Measurements from ENCODE around the gene SMIM35.

Gene SMIM35

DNA sequence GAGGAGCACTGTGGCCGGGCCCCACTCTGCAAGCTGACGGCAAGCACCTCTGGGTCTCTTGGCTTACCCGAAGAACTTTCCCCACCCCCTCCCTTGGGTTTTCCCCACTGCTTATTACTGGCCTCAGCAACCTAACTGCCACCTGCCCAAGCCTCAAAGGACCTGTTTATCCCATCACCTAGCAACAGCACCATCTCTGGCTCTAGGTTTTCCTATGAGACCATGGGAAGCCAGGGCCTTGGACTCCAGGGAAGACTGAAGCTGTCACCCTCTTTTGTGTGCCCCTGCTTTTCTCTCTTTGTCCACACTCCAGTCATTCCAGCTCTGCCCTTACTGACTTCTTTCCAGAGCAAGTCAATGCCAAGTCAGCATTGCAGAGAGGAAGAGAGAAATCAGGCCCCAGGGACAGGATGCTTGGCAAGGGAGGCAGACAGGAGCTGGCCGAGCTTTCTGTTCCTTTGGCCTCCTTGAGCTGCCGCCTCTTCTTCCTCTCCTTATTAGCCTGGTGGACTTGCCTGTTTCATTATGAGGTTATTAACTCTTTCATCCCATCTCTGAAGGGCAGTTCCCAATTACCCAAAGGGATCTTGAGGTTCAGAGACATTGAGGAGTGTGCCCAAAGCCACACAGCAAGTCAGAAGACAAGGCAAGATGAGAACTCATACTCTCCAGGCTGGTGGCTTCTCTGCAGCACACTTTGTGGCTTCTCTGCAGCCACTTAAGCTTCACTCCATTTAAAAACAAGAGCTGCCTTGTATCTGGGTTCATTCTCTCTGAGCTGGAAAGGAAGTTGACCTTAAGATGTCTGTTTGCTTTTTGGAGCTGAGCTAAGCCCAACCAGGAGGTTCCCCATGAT is at the start of gene SMIM35:
SMIM35 (minus strand) TSS at position 51 of the 856 bp plus-strand sequence. CDS start 206 bp downstream, outside the sequence.
- no peak for DNase-seq

DNA sequence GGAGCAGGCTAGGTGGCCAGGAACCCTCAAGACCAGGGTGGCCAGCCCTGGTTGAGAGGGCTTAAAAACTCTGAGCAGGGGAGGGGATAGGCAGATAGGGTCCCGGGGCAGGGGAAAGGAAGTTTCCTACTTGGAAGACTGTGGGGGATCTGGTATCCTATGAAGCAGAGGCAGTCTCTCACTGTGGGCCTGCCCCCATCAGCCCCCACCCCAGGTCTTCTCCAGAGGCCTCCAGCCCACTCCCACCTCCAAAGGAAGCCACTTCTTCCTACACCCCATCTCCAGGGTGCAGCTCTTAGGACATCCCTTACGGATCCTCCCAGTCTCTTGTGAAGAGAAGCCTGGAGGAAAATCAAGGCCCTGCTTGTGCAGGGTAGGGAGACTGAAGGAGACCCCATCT is 49.6 kb upstream of the SMIM35 start:
- no peak for DNase-seq

DNA sequence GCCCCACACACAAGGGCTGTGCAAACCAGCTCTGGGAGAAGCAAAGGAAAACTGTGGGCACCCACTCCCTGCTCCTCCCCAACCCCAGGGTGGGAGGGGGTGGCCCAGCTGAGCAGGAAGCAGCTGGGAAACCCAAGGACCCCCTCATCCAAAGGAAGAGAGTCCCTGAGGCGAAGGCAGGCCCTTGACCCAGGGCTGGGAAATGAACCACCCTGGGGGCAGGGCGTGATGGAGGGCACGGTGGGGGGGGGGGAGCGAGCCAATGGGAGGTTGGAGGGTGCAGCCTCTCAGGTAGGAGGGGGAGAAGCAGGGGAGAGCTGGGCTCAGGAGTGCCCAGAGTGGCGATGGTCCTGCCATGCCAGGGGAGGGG is 49.0 kb upstream of the SMIM35 start:
- DNase-seq: no peak

DNA sequence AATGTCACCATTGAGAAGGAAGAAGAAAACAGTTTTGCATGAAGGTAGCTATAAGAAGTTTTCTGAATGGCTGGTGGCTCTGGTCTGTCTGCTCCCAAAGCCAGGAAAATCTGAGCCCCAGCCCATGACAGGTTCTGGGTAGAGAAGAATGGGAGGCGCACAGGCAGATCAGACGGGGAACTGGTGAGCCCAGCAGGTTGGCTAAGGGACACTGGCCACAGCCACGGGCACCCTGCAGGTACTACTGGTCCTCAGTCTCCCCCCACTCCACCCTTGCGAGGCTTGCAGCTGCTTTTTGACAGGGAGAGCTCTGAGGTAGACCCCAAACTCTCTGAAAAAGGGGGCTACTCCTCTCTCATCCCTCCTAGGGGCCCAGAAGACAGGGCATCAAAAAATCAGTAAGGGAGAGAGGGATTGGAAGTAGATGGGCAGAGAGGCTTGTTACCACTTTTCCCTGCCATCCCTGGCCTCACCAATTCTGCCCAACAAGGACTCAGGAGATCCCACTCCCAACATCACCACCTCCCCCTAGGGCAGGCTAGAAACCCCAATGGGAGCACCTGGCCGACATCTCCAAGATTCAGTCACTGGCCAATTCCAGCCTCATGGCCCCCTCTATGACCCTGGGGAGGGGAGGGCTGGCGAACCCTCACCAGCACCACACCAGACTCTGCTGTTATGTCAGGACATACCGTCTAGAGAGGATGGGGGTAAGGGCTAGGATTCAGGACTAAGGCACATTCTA is 48.5 kb upstream of the SMIM35 start:
- no peak for DNase-seq

DNA sequence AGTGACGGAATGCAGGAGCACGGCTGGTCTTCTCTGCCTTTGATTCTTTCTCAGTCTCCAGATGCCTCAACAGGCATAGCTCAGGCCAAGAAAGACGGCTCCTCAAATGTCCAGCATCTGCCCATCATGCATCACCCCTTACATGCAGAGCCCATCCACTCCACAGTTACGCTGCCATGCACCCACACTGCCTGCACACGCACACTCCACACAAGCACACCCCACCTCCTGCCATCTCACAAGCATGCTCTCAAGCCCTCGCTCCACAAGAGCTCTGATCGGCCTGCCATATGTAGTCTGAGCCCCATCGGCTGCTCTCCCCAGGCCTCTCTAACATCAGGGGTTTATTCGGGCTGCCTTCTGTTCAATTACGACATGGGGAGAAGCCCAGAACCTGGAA is 47.1 kb upstream of the SMIM35 start:
- DNase-seq: no peak

DNA sequence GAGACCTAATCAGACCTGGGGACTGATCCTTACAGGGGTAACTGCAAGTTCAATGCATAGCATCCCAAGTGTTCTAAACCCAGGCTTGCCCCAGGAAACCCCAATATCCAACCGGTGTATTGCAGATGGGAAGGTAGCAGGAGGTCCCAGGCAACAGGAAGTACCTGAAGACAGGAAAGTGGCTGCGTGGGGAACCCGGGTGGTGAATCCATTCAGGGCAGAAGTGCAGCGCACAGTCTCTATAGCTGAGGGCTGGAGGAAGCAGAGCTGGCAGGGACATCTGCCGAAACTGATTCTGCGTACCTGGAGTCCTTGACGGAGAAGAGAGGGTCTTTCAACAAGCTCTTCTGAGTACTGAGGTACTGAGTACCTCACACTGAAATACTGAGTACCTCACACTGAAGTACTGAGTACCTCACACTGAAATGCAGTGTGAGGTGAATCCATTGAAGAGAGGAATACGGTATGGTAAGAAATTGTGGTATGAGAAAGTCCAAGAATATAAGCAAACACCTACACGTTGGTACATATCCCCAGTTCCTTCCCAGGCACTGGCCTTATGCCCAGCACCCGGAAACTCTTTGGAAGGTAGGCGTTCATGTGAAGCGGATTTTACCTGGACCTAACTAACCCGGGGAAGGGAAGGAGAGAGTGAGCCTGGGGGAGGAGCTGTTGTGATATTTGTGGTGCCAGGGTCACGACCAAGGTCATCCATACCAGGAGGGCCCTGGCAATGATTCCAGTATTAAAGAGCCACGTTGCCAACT is 45.8 kb upstream of the SMIM35 start:
- DNase-seq: no peak

DNA sequence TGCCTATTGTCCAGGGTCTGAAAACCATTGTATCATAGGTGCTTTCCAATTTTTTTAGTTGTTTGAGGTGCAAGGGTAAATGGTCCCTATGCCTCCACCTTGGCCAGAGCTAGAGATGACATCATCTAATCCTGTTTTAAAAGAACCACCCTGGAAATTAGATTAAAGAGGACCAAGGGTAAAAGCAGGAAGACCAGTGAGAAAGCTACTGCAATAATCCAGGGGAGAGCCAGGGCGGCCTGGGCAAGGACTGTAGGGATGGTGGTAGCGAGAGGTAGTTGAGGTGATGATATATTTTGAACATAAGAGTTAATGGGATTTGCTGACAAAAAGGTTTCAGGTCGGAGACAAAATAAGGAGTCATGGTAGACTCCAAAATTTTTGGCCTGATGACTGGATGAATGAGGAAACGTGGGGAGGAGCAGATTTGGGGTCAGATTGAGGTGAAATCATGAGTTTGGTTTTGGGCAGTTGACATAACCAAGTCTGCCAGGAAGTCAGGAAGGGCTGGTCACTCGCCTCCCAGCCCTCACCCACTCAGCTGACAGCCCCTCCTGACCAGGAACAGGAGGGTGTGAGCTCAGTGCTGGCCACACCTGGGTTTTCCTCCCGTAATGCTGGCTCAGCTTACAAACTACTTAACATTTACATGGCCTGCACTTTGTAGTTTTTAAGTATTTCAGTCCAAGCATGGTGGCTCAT is 42.9 kb upstream of the SMIM35 start:
- DNase-seq: no peak

DNA sequence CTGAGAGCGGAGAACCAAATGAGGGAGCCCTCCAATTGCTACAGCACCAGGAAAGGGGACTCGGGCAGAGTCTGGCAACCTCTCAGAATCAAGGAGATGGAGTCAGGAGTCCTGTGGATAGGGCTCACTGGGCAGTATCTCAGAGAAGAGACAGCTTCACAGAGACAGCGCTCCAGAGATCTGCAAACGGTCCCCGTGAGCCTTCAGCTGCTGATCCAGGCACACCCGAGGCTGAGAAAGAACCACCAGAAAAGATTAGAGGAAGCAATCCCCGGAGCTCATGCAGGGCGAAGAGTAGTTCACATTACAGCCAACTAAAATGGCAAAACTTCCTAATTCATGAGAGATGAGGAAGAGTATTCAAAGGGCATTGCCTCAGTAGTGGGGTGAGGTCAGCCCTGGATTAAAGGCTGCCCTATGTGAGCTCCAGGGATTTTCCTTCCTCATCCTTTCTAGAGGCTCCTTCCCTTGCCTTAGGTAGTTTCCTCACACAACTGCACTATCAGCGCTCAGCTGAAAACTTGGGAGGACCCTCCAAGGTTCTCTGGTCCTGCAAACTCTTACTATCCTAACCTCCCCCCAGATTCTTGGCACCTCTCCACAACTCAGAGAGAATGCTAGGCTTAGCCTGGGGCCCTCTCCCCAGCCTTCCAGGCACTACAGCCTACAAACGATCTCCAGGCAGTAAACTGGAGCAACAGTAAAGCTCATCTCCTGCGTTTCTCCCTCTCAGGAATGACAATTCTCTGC is 42.1 kb upstream of the SMIM35 start:
- no peak for DNase-seq

DNA sequence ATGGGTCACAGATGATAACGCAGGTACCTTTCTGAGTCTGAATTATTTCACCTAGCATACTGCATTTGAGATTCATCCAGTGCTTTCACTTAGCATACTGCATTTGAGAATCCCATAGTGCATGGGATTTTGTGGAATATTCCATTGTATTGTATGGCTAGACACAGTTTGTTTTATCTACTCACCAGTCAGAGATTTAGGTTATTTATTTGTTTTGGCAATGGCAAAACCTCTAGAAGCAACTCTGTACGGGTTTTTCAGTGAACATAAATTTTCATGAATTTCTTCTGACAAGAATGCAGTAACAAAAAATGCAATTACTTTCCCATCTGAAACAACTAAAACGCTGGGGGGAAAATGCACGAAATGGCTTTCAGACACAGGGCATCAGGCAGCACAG is 41.5 kb upstream of the SMIM35 start:
- DNase-seq: no peak

DNA sequence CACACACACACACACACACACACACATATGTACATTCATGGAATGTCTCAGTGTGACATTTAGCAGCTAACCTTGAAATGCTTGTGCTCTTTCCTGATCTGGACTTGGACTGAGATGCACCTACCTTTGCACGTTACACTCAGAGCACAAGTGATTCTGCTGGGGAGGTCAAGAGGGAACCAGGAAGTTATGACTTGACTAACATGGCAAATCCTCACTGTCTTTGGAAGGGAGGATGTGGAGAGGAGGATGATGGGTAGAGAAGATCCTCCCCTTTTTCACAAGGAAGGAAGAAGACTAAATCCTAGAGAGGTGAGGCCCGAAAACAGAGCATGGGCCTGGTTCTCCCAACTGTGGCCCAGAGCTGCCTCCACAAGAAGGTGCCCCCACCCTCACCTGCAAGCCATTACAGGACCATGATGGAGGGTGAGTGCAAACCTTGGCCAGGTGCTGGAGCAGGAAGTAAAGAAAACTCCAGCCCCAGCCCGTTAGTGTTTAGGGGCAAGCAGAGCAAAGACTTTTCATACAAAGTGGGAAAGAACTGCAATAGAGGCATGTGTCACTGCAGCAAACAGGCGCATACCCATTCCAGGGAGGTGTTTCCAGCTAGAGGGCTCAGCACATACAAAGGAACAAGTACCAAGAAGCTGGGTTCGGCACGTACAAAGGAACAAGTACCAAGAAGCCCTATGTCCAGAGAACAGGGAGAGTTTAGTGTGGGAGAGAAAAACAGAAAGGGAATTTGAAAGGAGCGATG is 39.5 kb upstream of the SMIM35 start:
- no peak for DNase-seq

DNA sequence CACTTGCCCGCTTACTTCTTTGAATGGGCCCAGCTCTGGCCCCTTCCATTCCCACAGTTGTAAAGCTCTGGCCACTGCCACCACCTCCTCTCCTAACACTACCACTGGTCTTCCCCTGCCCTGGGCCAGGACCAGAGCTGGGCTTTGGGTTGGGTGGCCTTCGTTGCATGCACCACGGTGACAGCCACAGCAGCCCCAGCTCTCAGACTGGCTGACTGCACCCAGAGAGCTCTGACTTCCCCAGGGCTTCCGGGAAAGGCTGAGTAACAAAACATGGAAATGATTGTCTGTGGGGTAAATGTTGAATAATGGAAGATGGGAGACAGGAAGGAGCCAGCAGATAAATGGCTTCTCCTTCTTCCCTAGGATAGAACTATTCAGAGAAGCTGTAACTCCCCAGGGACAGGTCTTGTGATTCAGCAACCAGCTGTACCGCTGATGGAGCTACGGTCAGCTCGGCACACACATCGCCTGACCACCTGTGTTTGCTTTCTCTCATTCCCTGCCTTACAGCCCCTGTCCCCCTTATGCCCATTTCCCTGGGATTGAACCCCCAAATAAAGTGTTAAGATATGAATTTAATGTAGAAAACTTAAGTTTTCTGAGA is 38.3 kb upstream of the SMIM35 start:
- DNase-seq: no peak

DNA sequence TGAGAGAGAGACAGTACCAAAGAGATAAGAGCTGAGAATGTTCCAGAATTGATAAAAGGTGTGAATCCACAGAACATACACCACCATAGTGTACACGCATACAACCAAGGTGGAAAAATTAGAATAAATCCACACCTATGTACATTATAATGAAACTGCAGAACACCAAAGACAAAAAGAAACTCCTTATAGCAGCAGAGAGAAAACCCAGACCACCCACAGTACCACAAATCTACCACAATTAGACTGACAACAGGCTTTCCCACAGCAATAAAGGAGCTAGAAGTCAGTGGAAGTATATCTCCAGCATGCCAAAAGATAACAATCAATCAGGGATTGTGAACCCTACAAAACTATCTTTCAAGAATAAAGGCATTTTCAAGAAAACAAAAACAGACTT is 34.0 kb upstream of the SMIM35 start:
- no peak for DNase-seq

DNA sequence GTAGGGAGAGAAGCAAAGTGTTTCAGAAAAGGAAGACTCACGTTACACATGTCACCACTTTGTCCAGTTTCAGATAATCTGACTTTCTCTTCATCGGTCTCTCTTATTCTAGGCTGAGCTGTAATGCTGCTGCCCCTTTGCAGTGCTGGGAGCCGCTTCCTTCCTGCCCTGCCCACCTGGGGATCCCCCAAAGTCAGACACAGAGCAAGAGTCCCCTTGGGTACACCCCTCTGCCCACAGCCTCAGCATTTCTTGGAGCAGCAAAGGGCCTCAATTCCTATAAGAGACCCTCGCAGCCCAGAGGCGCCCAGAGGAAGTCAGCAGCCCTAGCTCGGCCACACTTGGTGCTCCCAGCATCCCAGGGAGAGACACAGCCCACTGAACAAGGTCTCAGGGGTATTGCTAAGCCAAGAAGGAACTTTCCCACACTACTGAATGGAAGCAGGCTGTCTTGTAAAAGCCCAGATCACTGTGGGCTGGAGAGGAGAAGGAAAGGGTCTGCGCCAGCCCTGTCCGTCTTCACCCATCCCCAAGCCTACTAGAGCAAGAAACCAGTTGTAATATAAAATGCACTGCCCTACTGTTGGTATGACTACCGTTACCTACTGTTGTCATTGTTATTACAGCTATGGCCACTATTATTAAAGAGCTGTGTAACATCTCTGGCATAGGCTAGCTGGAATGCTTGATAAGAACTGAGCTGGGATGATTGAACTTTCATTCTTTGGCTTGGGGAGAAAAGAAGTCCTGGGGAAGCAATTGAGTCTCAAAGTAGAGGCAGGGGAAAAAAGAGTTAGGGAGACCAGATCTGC is 31.2 kb upstream of the SMIM35 start:
- no peak for DNase-seq

DNA sequence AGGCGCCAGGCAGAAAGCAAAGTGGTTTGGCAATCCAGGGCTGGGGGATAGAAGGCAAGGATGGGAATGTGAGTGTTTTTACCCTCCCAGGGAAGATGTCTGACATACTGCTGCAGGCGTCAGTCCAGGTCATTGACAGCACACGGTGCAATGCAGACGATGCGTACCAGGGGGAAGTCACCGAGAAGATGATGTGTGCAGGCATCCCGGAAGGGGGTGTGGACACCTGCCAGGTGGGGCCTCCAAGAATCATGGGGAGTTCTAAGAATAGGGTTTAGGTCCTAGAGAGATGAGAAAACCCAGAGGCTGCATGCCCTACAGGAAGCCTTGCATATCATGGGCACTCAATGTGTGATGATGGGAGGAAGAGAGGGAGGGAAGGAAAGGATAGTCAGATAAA is 28.3 kb upstream of the SMIM35 start:
- no peak for DNase-seq

DNA sequence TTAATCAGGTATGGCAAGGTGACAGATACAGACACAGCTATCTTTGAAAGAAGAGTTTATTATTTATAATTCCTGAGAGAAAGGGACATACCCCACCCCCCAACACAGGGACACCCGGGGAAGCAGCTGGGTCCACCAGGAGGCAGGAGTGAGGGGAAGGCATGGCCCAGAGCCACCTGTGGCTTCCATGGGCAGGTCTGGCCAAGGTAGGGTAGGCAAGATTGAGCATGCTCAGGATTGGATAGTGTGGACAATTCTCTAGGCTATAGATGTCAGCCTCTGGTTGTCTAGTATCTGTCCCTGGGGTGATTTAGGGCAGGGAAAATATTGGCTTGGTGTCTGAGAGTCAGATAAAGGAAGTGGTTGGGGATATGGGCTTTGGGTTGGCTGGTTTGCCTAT is 27.5 kb upstream of the SMIM35 start:
- no peak for DNase-seq

DNA sequence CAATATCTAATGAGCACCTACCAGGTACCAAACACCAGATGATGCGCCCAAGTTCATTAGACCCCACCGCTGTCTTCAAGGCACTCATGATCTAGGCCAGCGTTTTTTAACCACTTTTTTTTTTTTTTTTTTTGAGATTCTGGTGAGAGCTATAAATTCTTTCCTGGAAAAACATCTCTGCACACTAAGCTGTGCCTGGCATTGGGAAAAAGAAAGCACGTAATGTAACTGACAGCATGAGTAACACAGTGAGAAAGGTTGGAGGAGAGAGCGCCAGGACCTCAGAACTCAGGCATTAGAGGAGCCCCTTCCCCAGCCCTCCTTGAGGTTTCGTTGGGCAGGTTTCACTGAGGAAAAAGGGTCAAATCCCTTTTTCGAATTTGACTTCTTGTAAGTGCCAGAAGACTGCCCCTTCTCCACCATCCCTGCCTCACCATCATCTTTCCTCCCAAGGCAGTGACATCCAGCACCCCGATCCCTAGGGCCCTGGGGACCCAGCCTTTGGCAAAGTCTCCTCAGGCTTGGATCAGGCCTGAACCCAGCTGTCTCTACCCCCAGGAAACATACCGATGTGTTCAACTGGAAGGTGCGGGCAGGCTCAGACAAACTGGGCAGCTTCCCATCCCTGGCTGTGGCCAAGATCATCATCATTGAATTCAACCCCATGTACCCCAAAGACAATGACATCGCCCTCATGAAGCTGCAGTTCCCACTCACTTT is 26.1 kb upstream of the SMIM35 start:
- no peak for DNase-seq

DNA sequence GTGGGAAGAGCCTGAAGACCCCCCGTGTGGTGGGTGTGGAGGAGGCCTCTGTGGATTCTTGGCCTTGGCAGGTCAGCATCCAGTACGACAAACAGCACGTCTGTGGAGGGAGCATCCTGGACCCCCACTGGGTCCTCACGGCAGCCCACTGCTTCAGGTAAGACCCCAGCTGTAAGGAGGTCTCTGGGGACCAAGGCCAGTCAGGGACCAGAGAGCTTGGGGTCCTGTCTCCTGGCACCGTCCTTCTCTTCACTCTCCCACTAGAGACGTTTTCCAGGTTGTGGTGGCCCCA is 24.9 kb upstream of the SMIM35 start:
- no peak for DNase-seq

DNA sequence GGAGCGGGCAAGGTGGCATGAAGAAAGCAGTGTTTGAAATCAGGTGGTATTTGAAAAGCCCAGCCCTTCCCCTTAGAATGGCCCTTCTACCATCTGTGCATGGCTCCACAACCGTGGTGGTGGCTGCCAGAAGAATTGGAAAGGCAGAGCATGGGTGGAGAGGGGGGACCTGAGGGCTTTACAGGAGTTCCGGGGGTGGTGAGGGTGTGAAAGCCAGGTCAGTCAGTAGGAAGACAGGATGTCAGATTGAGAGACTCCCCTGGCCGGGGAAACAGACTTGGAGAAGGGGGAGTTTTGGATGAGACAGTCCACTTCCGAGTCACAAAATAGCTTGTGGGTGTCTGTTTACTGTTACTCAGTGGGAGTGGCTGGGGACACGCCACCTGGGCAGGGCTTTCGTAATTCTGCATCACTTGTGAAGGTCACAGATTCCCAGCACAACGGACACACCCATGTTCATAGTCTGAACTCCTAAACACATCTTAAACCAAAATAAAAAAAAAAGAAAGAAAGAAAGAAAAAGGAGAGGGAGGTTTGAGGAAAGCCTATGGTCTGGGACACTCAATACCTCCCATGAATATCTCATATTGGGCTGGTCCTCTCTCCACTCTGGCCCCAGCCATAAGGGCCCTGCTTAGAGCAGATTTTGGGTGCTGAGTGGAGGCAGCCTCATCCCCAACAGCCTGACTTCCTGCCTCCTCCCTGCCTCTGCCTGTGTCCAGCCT is 24.4 kb upstream of the SMIM35 start:
- no peak for DNase-seq

DNA sequence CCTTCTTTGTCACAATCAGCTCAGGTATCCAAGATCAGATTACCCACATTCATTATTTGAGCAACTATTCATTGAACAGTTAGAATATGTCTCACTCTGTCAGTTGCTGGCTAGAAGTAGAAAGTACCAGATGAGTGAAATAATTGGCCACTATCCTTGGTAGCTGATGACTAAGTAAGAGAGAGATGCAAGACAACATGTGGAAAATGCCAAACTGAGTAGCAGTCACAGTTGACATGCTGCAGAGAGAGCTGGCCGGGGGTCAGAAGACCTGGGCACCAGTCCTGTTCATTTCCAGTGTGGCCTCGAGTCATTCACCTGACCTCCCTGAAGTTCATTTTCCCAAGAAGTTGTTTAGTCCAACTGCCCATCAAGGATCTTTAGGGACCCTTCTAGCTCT is 22.5 kb upstream of the SMIM35 start:
- no peak for DNase-seq

Measured in NCI-H446 (cell line).